A549 (cell line): ENCODE data around the gene TTYH2. TPM values are rescaled to one million over a fixed set of nuclear protein-coding genes. Genes with fewer than 3 reads are reported as not detected.

Experiments used
- ATAC-seq, 2 experiments: fragments of 200-7000 bp in 1 of 2; fragments of >200 bp in 1 of 2; cut with Nextera tagmentation in 1 of 2; cut with Tn5 transposase in 1 of 2; 3 replicates each; pipeline versions ENCODE4 v1.8.0 to v1.9.1; 2018 to 2020; ENCODE audit warnings: mild to moderate bottlenecking in 1 of 2, moderate library complexity in 1 of 2
- CTCF ChIA-PET: fragments of 300-600 bp; sonication (Branson Sonifier 250); formaldehyde crosslinking; extraction: SDS; loops from one replicate; lab custom pipeline; 2021; ENCODE audit warnings: antibody characterized with exemption, inconsistent platforms; lab: Yijun Ruan, JAX
- POLR2A ChIA-PET: fragments of 350-600 bp; formaldehyde crosslinking; extraction: SDS; loops from one replicate; lab custom pipeline; 2021; ENCODE audit warnings: antibody characterized with exemption, inconsistent platforms; lab: Yijun Ruan, JAX
- DNase-seq, 2 experiments: peaks; one replicate each; pipeline versions ENCODE4 v3.0.0 to v3.0.0-alpha.2; 2011 to 2016; ENCODE audit warnings: low read depth in 1 of 2, low spot score in 1 of 2
- FAIRE-seq: peaks from 2 replicates; lab custom pipeline; 2011; peaks lifted over from hg19 to GRCh38; lab: Jason Lieb, UNC
- H3K27ac ChIP-seq, 2 experiments: fragments of >200 bp; sonication (Bioruptor Twin); formaldehyde crosslinking; 3 replicates each; pipeline ENCODE4 v1.5.1; 2016 to 2017
- H3K4me1 ChIP-seq: fragments of >200 bp; sonication (Bioruptor Twin); formaldehyde crosslinking; 3 replicates; pipeline ENCODE4 v1.6.1; 2016
- H3K4me2 ChIP-seq: fragments of >200 bp; sonication (Bioruptor Twin); formaldehyde crosslinking; 3 replicates; pipeline ENCODE4 v1.6.1; 2016
- H3K4me3 ChIP-seq: fragments of >200 bp; sonication (Bioruptor Twin); formaldehyde crosslinking; 3 replicates; pipeline ENCODE4 v1.5.1; 2016
- H3K9me3 ChIP-seq: fragments of >200 bp; sonication (Bioruptor Twin); formaldehyde crosslinking; 3 replicates; pipeline ENCODE4 v1.6.1; 2016
- BHLHE40 ChIP-seq: IDR thresholded peaks from 2 replicates; pipeline ENCODE4 v1.6.1; 2012; ENCODE audit warnings: low read depth, low read length, inconsistent platforms
- EHF ChIP-seq: fragments of 250-450 bp; sonication (Bioruptor Pico); IDR thresholded peaks from 2 replicates; pipeline ENCODE4 v1.5.0; 2020; ENCODE audit warnings: mild to moderate bottlenecking
- ESRRA ChIP-seq: fragments of 150-350 bp; IDR thresholded peaks from 2 replicates; pipeline ENCODE4 v1.6.1; 2014; ENCODE audit warnings: mild to moderate bottlenecking, low read length, borderline replicate concordance
- FOSB ChIP-seq: fragments of 250-450 bp; sonication (Bioruptor Pico); IDR thresholded peaks from 2 replicates; pipeline ENCODE4 v1.5.0; 2020; ENCODE audit warnings: mild to moderate bottlenecking, moderate library complexity
- FOXS1 ChIP-seq: fragments of 250-450 bp; sonication (Bioruptor Pico); IDR thresholded peaks from 2 replicates; pipeline ENCODE4 v1.5.0; 2020; ENCODE audit warnings: mild to moderate bottlenecking, moderate library complexity
- GATA3 ChIP-seq: IDR thresholded peaks from 2 replicates; pipeline ENCODE4 v1.6.1; 2012; ENCODE audit warnings: borderline replicate concordance
- JUNB ChIP-seq: fragments of >200 bp; sonication (Bioruptor Twin); formaldehyde crosslinking; IDR thresholded peaks from 2 replicates; pipeline ENCODE4 v1.6.1; 2016
- NFE2L2 ChIP-seq: fragments of 150-350 bp; conservative IDR thresholded peaks from 2 replicates; pipeline ENCODE4 v1.6.1; 2014; ENCODE audit warnings: low read length
- NPAS2 ChIP-seq: fragments of 250-450 bp; sonication (Bioruptor Pico); IDR thresholded peaks from 2 replicates; pipeline ENCODE4 v1.8.0; 2022; ENCODE audit warnings: mild to moderate bottlenecking, moderate library complexity, borderline replicate concordance
- RCOR1 ChIP-seq: fragments of 150-350 bp; IDR thresholded peaks from 2 replicates; pipeline ENCODE4 v1.6.1; 2014; ENCODE audit warnings: antibody characterized with exemption, low read length, low read depth
- ZFP36 ChIP-seq: fragments of 450-650 bp; IDR thresholded peaks from 2 replicates; pipeline ENCODE4 v1.6.1; 2014; ENCODE audit warnings: borderline replicate concordance; ENCODE audit not compliant: partially characterized antibody
- ZSCAN20 ChIP-seq: fragments of 250-450 bp; sonication (Bioruptor Pico); IDR thresholded peaks from 2 replicates; pipeline ENCODE4 v1.8.0; 2022; ENCODE audit warnings: mild to moderate bottlenecking, moderate library complexity
- WGBS: methylation state at CpG from one replicate; pipeline ENCODE4 v1.1.6; 2017; ENCODE audit errors: missing lambda C conversion rate; 5-methylcytosine and 5-hydroxymethylcytosine counted together
- polyA plus RNA-seq, 4 experiments: library from polyadenylated mRNA; depleted of rRNA in 3 of 4; stranded (reverse); fragments of >200 nt; fragmentation: RNase III in 1 of 4; extraction: RNeasy Plus Mini Kit Qiagen cat#74134 plus additional on column Dnase treatment in 1 of 4; gene quantifications; 2 replicates in 3 of 4; 3 replicates in 1 of 4; pipeline ENCODE4 v1.2.3, GENCODE V29; 2011 to 2017
- TF ChIP-seq, protein P1 (sequence below): fragments of 450-650 bp; IDR thresholded peaks from 2 replicates; pipeline ENCODE4 v1.6.1; 2014; ENCODE audit warnings: antibody characterized with exemption
- TF ChIP-seq, protein P2 (sequence below): fragments of 250-450 bp; sonication (Bioruptor Pico); IDR thresholded peaks from 2 replicates; pipeline ENCODE4 v1.5.0; 2021; ENCODE audit warnings: mild to moderate bottlenecking, moderate library complexity, borderline replicate concordance
- TF ChIP-seq, protein P3 (sequence below): fragments of 150-350 bp; IDR thresholded peaks from 2 replicates; pipeline ENCODE4 v1.6.1; 2014; ENCODE audit warnings: low read depth, mild to moderate bottlenecking, low read length
- TF ChIP-seq, protein P4 (sequence below): IDR thresholded peaks from 2 replicates; pipeline ENCODE4 v1.6.1; 2012; ENCODE audit warnings: low read depth, borderline replicate concordance

Gene TTYH2
- polyA plus RNA-seq, 2 of the 4 experiments (the other 2 are of a cell fraction), result 1.4 to 1.7 TPM

DNA sequence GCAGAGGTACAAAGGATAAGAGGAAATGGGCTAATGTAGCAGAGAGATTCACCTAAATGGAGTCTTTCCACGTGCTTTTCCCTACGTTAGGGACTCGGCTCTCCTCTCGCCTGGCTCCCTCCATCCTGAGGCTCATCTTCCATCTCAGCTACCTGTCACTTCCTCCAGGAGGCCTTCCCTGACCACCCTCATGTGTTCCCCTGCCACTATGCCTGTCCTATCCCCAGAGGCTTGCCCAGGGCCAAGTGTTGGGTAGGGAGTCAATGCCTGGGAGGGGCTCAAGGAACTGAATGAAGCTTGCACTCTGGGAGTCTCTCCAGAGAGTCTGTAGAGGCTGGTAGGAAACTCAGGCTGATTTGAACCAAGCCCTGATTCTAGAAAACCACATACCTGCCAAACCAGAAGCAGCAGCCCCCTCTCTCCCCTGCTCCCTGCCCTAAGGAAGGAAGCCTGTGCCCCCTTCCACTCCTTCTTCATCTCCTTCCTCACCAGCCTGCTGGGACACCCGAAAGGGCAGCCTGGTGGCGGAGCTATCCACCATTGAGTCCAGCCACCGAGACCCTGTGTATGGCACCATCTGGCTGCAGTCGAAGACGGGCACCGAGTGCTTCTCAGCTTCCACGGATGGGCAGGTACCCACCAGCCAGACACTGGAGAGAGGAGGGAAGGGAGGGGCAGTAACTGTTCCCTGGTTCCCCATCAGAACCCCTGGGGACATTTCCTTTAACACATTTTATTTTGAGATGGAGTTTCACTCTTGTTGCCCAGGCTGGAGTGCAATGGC lies 86.0 kb downstream of the TTYH2 start:
- TF ChIP-seq ZFP36 (peak; percentile 3), FOSB (no peak), JUNB (no peak)
- TF ChIP-seq, protein P1, sequence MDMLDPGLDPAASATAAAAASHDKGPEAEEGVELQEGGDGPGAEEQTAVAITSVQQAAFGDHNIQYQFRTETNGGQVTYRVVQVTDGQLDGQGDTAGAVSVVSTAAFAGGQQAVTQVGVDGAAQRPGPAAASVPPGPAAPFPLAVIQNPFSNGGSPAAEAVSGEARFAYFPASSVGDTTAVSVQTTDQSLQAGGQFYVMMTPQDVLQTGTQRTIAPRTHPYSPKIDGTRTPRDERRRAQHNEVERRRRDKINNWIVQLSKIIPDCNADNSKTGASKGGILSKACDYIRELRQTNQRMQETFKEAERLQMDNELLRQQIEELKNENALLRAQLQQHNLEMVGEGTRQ, result no peak
- TF ChIP-seq, protein P2, sequence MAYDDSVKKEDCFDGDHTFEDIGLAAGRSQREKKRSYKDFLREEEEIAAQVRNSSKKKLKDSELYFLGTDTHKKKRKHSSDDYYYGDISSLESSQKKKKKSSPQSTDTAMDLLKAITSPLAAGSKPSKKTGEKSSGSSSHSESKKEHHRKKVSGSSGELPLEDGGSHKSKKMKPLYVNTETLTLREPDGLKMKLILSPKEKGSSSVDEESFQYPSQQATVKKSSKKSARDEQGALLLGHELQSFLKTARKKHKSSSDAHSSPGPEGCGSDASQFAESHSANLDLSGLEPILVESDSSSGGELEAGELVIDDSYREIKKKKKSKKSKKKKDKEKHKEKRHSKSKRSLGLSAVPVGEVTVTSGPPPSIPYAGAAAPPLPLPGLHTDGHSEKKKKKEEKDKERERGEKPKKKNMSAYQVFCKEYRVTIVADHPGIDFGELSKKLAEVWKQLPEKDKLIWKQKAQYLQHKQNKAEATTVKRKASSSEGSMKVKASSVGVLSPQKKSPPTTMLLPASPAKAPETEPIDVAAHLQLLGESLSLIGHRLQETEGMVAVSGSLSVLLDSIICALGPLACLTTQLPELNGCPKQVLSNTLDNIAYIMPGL (CRISPR knock-in tag), result no peak
- H3K27ac ChIP-seq, result no peak overlapping the region
- FAIRE-seq (no peak), ATAC-seq (no peak), DNase-seq (no peak)
- POLR2A ChIA-PET, result interaction anchor here (1.5 kb wide), 1 partner anchor 86 kb away, joined by 4 read pairs; the partner anchor contains the start of gene TTYH2
- peaks cover 7% of the 10 kb centered on the region; the same call in 2 of the 3 replicates for H3K4me1 ChIP-seq
- H3K9me3 ChIP-seq, result no peaks in the 10 kb centered on the region
- 48% methylated on average over 11 of the region's 11 CpGs for WGBS
- no peak overlapping the region for H3K4me2 ChIP-seq
- no peak overlapping the region for H3K4me3 ChIP-seq
- CTCF ChIA-PET, result interaction anchor here (0.6 to 9.1 kb wide), 18 partner anchors 13 to 231 kb away, joined by 3 to 125 read pairs (median 5); partner anchors contain the start of genes BTBD17, GPR142 and TTYH2

DNA sequence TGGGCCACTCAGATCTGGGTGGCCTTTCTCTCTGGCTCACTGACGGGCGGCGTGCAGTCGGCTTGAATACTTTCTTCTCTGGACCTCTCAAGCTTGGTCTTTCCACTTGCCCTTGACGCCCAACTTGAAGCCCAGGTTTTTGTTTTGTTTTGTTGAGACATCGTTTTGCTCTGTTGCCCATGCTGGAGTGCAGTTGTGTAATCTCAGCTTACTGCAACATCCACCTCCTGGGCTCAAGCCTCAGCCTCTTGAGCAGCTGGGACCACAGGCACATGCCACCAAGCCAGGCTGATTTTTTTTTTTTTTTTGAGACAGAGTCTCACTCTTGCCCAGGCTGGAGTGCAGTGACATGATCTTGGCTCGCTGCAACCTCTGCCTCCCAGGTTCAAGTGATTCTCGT lies 89.9 kb downstream of the TTYH2 start:
- no peaks in the 10 kb centered on the region for H3K4me1 ChIP-seq
- TF ChIP-seq FOSB (no peak), GATA3 (no peak), FOXS1 (CRISPR knock-in tag) (no peak), RCOR1 (no peak), EHF (CRISPR knock-in tag) (no peak), NPAS2 (CRISPR knock-in tag) (no peak), BHLHE40 (no peak), ESRRA (no peak), ZSCAN20 (CRISPR knock-in tag) (no peak), NFE2L2 (no peak)
- TF ChIP-seq, protein P3, sequence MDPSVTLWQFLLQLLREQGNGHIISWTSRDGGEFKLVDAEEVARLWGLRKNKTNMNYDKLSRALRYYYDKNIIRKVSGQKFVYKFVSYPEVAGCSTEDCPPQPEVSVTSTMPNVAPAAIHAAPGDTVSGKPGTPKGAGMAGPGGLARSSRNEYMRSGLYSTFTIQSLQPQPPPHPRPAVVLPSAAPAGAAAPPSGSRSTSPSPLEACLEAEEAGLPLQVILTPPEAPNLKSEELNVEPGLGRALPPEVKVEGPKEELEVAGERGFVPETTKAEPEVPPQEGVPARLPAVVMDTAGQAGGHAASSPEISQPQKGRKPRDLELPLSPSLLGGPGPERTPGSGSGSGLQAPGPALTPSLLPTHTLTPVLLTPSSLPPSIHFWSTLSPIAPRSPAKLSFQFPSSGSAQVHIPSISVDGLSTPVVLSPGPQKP, result no peak
- TF ChIP-seq, protein P4, sequence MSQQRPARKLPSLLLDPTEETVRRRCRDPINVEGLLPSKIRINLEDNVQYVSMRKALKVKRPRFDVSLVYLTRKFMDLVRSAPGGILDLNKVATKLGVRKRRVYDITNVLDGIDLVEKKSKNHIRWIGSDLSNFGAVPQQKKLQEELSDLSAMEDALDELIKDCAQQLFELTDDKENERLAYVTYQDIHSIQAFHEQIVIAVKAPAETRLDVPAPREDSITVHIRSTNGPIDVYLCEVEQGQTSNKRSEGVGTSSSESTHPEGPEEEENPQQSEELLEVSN, result no peak
- TF ChIP-seq, protein P1, result no peak
- POLR2A ChIA-PET, result no interaction called here
- CTCF ChIA-PET, result interaction anchor here (0.8 to 3.8 kb wide), 12 partner anchors 9 to 90 kb away, joined by 3 to 26 read pairs (median 3); partner anchors contain the start of genes BTBD17, GPR142 and TTYH2
- H3K4me3 ChIP-seq, result no peak overlapping the region
- H3K9me3 ChIP-seq, result peaks cover 5% of the 10 kb centered on the region; the same call in 1 of the 3 replicates
- no peak for ATAC-seq
- H3K4me2 ChIP-seq, result no peak overlapping the region
- WGBS, result 61% methylated on average over 8 of the region's 8 CpGs
- no peak for DNase-seq
- no peak overlapping the region for H3K27ac ChIP-seq
- FAIRE-seq, result no peak
